Subcutaneous adipose tissue (tissue), 4 donors: ENCODE data around the gene TRDN. TPM values are rescaled to one million over a fixed set of nuclear protein-coding genes. Genes with fewer than 3 reads are reported as not detected.

Experiments used
- CTCF ChIP-seq: fragments of 450-650 bp; IDR thresholded peaks from one replicate; pipeline ENCODE4 v1.5.1; 2016; ENCODE audit warnings: low read depth, mild to moderate bottlenecking, control low read depth, antibody characterized with exemption, moderate library complexity
- total RNA-seq, 4 donors: library from RNA; depleted of rRNA; stranded (reverse); fragments of >200 nt; gene quantifications; one replicate each; pipeline ENCODE4 v1.1.0, GENCODE V29; 2016

Gene TRDN
- total RNA-seq, 4 donors from 2014 or later, result under 0.01 to 2.8 (median 2.2) TPM; not detected in 1

- no peak for TF ChIP-seq CTCF
These were observed 90.2 kb downstream of the TRDN start for GRCh38 chr6:123546537-123546936.

- no peak for TF ChIP-seq CTCF
These were observed 95.3 kb downstream of the TRDN start for GRCh38 chr6:123541462-123541861.

GRCh38 chr6:123533862-123534648 is 102.7 kb downstream of the TRDN start:
- no peak for TF ChIP-seq CTCF

- no peak for TF ChIP-seq CTCF
These were observed 106.9 kb downstream of the TRDN start for GRCh38 chr6:123529843-123530242.

- no peak for TF ChIP-seq CTCF
These were observed 107.7 kb downstream of the TRDN start for GRCh38 chr6:123529058-123529457.

- TF ChIP-seq CTCF, result no peak
These were observed 109.3 kb downstream of the TRDN start for GRCh38 chr6:123527406-123527805.

GRCh38 chr6:123526128-123526527 is 110.6 kb downstream of the TRDN start:
- no peak for TF ChIP-seq CTCF
